Activated CD4-positive, alpha-beta T cell treated with anti-CD3 and anti-CD28 coated beads, Interleukin-2, amount 50 U/mL, for 24 hours (primary cell): Measurements from ENCODE around the gene ALOX15.
"Not testable (repeated sequence)": the region's sequence is repeated elsewhere in the genome, so short reads cannot be mapped to it uniquely, and the experiment has no call there.

Experiments
- DNase-seq, 2 donors: peaks; one replicate each; pipeline ENCODE4 v3.0.0-alpha.2; 2020; ENCODE audit warnings: low read depth in 1 of 2, low spot score in 1 of 2

Gene ALOX15, protein sequence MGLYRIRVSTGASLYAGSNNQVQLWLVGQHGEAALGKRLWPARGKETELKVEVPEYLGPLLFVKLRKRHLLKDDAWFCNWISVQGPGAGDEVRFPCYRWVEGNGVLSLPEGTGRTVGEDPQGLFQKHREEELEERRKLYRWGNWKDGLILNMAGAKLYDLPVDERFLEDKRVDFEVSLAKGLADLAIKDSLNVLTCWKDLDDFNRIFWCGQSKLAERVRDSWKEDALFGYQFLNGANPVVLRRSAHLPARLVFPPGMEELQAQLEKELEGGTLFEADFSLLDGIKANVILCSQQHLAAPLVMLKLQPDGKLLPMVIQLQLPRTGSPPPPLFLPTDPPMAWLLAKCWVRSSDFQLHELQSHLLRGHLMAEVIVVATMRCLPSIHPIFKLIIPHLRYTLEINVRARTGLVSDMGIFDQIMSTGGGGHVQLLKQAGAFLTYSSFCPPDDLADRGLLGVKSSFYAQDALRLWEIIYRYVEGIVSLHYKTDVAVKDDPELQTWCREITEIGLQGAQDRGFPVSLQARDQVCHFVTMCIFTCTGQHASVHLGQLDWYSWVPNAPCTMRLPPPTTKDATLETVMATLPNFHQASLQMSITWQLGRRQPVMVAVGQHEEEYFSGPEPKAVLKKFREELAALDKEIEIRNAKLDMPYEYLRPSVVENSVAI

DNA sequence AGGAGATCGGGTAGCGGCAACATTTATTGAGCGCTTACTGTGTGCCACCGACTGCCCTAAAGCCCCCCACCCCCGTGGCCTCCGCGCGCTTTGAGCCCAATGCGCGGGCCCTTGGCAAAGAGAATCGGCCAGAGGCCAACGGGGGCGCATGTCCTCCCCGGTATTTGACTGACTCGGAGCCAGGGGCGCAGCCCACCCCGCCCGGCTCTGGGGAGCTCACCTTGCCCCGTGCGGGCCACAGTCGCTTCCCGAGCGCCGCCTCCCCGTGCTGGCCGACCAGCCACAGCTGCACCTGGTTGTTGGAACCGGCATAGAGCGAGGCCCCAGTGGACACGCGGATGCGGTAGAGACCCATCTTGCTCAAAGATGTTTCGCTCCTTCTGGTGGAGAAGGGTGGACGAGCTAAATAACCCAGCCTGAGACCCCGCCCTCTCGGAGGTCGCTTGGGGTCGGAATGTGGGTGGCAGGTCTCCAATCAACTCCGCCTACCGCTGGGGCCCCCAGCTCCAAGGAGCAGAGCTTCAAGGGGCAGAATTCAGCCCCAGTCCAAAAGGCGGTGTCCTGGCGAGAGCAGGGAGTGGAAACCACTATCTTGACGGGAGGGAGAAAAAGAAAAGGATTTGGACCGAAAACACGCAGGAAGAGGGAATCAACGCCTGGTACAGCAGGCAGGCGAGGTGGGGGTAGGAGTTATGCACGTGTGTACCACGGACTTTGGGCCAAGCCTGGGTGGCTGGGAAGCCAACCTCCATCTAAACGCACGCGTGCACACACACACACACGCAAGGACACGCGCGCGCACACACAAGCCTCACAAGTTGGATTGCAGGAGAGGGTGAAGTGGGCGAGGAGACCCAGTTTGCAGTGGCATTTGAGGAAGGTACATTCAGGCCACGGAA, at the start of gene ALOX15:
TSS of gene ALOX15 (minus strand) at position 382 of the 899 bp plus-strand sequence. CDS start at position 355, 27 bp downstream.
- no peak for DNase-seq

DNA sequence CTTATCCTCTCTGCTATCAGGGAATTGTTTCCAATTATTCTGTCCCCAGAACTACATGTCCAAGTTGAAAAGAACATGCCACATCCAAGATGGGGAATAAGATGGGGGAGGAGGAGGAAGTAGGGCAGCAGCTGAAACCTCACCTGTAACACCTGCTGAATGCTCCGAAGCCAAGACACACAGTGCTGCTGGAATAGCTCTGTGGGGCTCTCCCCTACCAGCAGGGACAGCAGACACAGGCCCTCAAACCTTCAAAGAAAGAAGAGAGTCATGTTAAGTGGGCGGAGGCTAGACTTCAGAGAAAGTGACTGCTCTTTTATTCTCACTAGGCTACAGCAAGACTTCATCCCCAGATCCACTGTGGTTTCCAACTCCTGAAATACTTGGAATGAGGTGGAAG, 49.3 kb upstream of the ALOX15 start:
- no peak for DNase-seq

DNA sequence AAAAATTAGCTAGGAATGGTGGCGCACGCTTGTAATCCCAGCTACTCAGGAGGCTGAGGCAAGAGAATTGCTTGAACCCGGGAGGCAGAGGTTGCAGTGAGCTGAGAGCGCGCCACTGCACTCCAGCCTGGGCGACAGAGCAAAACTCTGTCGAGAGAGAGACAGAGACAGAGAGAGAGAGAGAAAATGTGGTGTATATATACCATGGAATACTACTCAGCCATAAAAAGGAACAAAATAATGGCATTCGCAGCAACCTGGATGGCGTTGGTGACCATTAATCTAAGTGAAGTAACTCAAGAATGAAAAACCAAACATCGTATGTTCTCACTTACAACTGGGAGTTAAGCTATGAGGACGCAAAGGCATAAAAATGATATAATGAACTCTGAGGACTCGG, 48.4 kb upstream of the ALOX15 start:
- not testable (repeated sequence) for DNase-seq

DNA sequence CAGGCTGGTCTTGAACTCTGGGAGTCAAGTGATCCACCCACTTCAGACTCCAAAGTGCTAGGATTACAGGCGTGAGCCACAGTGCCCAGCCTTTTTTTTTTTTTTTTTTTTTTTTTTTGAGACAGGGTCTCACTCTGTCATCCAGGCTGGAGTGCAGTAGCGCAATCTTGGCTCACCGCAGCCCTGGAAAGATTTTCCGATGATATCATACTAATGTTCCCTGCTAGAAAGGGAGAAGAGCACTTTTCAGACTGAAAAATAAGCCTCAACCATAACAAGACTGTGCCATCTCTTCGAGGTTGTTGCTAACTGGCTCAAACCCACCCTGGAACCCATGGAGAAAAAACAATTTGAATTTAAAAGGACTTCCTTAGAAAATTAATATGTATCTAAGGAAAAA, 42.3 kb upstream of the ALOX15 start:
- not testable (repeated sequence) for DNase-seq

DNA sequence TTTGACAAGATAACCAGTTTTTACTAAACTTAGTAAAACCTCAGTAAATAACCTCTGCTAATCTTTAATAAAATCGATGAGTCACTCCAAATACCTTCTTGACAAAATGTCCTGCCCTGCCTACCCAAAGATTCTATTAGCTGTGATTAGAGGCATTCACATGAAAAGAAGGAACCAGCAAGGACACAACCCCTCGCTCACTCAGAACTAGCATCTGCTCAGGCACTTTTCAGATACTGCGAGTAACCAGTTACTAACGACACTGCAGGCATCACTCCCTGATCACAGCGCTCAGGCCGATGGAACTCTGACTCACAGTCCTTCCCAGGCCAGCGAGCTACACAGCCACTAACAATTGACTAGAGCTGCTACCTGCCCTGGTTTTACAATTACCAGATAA, 38.2 kb upstream of the ALOX15 start:
- no peak for DNase-seq

DNA sequence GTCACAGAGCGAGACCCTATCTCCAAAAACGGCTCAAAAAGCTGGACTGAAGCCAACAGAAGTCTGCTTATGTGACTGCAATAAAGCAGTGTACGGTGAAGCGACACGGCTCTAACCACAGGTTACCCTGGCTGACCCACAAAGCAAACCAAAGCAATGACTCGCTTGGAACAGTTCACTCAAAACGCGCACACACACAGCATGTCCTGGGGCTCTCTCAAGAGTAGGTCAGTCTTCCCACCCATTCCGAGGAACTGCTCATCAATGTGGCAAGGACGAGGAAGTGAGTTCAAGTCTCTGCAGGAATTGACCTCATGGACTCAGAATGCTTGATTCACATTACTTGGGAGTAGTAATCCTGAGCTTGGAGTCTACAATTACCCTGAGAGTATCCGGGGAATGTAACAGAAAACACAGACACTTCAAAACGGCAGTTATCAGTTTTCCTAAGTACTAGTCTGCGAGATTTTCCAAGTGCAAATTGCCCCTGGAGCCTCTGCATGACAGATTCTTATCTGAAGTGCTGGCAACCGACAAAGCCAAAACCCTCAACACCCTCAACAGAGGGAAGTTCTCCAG, 37.1 kb upstream of the ALOX15 start:
- no peak for DNase-seq

DNA sequence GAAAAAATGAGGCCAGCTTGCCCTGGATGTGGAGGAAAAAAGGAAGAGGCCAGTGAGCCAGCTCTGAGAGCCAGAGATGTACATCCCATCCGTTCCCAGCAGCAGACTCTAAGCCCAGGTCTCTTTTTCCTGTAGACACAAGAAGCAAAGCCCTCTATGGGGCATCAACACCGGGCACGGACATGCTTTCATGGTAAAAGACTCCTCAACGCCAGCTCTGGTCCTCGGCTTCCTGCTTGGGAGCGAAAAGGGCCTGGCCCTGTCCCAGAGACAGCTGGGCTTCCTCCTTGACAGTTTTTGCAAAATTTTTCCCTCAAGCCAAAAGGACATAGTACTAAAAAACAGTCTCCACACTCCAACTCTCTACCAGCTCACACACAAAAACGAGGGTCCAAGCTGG, 35.3 kb upstream of the ALOX15 start:
- no peak for DNase-seq

DNA sequence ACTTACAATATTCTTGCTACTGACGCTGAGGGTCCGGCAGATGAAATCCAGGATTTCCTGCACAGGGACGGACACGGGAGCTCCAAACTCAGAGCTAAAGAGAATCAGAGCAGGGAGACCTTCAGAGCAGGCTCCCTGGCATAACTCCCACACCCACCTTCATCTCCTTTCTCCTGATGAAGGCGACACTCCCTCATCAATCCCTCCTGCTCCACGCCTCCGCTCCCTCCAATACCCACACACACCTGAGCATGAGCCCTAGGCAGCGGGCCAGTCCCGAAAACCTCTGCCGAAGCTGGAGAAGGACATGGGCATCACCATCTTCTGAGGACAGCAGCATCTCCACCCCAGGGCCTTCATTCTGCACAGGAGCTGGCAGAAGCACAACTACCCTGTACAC, 34.3 kb upstream of the ALOX15 start:
- no peak for DNase-seq

DNA sequence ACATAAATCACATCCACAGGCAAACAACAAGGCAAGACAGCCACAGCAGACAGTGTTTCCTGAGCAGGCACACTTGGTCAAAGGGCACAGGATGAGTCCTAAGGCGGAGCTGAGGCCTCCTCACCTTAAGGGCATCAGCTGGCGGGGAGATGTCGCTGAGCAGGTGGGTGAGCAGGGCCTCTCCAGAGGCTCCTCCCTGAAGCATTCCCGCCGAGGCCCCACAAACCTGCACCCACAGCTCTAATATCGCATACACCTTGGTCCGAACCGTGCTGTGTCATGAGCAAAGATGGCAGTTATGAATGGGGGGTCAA, 33.2 kb upstream of the ALOX15 start:
- DNase-seq = no peak

DNA sequence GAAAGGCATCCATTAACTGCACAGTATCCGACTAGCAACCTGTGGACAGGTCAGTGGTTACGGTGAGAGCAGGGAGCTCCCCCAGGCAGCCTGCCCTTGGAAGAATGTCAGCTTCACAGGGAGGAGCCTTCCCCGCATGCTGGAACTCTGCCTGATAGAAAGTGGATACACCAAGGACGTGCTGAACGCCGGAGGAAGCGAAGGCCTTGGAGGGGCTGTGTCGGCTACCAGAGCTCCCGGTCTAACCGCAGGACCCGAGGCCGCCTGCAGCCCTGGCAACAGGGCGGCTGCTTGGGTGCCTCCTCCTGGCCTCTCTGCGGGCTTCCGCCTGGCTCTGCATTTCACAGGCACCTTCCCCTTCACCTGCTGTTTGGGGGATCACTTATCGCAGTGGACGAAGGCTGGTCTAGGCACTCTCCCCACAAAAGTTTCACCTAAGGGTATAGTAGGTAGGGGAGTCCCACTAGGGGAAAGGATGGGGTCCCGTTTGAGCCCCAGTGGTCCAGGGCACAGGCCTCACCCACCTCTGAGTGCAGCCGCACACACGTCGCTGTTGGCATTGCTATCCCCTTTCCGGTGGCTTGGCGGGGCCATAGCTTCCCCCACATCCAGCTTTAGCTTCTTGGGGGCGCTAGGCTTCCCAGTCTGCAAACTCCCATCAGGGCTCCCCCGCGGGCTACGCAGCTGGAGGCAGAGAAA, 32.7 kb upstream of the ALOX15 start:
- no peak for DNase-seq

DNA sequence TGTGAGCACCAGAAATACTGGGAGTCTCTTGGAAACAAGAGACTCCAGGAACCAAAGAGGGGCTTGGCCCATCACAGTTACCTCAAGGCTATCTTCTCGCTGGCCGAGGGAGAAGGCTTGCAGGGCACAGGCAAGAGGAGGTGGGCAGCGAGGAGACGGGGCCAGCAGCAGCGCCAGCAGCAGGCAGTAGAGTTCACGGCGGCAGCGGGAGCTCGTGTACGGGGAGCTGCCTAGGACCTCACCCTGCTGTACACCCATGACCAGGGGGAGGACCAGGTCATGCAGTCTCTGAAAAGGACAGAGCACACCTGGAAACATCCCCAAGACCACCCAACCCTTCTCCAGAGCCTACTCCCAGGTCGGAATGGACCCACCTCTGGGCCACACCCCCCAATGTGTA, 31.7 kb upstream of the ALOX15 start:
- no peak for DNase-seq

DNA sequence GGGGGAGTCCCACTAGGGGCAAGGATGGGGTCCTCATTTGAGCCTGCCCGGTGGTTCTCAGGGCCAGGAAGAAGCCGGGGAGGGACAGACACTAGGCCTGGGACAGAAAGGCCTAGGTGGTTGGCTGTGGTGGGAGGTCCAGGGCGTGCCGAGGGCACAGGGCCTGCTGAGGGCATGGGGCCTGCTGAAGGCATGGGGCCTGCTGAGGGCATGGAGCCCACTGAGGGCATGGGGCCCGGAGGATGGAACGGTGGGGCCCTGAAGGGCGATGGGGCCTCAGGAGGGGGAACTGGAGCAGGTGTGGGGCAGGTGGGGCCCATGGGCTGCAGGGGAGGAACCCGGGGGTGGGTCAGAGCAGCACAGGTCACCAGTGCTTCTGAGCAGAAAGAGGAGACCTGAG, 31.3 kb upstream of the ALOX15 start:
- no peak for DNase-seq

DNA sequence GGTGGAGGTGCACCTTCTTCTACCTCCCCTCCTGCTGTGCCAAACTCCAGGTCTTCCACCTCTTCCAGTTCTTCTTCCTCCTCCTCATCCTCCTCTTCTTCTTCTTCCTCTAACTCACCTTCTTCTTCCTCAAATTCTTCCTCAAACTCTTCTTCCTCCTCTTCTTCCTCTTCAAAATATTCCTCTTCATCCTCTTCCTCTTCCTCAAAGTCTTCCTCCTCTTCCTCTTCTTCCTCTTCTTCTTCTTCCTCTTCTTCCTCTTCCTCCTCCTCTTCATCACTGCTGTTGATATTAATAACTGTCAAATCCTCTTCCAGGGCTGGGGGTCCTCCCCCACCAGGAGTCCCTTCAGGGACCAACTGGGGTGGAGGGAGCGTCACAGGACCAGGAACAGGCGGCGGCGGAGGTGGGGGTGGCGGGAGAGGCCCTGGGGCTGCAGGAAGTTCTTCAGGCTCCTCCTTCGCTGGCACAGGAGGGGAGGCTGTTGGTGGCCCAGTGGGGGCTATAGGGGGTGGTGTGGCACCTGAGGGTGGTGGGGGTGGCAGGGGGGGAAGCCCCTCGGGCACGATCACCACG, 30.7 kb upstream of the ALOX15 start:
- DNase-seq = no peak

DNA sequence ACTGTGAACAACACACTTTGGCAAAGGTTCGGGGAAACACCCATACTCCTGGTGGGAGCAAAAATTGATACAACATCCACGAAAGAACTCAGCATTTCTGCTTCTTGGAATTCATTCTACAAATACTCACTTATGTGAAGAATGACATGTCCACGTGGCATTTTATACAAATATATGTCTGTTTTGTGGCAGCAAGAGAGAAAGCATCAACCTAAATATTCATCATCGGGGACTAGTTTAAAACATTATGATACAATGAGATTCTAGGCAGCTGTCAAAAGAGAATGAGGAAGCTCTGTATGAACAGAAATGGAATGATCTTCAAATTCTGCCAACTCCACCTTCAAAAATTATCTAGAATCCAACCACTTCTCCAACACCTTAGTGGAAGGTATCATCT, 25.7 kb upstream of the ALOX15 start:
- no peak for DNase-seq

DNA sequence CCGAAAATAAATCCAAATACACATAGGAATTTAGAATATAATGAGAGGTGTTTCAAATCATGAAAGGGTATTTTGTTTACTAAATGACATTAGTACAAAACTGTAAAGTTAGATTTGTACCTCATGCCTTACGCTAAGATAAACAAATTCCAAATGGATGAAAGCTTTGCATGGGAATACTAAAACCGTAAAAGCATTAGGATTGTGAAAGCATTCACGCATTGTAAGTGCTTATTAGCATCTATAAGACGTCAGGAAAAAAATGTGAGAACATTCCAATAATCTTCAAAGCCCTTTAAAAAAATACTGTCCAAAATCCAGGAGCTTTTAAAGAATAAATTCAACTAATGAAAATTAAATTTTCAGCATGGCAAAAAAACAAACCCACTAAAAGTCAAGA, 24.8 kb upstream of the ALOX15 start:
- DNase-seq = no peak

DNA sequence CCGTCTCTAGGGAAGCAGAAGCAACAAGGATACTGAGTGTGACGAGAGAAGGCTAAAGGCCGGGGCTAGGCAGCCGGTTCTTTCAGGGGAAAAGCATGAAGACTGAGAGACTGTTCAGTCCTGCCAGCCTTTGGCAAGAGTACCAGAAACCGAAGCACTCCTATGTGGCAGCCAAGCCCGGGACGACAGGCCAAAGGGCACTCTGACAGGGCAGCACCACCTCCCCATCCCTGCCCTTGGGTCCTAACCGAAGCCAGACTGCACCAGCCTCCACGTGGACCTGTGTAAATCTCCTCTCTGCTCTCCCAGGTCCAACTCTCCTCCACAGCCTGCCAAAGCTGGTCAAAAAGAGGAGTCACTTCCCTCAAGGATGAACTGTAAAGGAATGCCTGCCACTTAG, 23.5 kb upstream of the ALOX15 start:
- no peak for DNase-seq

DNA sequence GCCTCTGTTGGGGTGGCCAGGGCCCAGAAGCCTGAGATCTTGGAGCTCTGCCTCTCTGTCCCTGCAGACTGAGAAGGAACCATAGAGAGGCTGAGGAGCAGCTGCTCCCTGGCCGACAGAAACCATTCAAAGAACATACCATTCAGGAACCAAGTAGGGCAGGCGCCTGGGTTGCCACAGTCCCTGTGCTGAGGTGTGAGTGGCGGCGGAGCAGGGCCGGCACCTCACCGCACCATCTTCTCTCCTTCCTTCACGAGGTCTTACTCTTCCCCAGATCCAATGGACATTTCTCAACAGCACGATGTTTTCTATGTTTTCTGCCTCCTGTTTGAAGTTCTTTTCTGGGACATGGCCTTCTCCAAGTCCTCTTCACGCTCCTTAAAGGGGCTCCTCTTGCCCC, 22.8 kb upstream of the ALOX15 start:
- no peak for DNase-seq

DNA sequence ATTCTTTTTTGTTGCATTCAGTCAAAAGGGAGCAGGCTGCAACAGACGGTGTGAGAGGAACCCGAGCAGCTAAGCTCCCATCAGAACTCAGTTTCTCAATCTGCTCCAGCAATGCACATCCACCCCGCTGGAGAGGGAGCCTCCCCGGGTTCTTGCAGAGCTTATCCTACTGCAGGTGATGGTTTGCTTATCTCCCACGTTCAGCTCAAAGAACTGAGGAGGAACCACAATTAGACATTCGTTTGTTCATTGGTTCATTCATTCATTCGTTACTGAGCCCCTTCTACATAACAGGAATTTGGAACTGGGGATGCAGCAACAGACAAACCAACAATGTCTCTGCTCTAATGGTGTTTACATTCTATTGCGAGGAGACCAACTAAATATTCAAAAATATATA, 22.2 kb upstream of the ALOX15 start:
- DNase-seq = no peak

DNA sequence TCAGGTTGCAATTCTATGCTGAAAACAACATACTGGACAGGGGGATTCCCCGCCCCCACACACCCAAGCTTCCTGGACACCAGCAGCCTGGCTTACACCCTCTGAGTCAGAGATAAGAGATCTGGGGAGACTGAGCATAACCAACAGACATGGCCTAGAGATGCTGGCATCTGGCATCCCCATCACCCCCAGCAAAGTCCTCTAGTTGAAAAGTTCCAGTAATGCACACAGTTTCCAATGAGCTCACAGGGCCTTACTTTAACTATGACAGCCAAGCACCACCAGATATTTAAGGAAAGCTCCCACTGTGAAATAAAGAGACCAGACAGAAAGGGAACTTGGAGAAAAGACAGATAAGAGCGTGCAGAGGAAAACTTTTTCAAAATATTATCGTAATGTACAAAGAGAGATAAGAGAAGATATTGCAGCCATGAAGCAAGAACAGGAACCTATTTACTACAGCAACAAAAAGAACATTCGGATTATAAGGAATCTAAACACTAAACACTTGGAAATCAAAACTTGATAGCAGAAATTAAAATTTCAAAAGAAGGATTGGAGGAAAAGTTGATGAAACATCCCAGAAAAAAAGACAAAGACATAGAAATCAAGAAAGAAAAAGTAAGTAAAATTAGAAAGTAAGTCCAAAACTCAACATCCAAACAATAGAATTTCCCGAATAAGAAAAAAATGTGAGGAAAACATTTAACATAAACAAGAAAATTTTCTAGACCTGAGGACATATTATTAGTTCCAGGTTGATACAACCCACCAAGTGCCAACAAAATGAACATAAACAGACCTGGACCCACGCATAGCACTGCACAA, 17.2 kb upstream of the ALOX15 start:
- no peak for DNase-seq

DNA sequence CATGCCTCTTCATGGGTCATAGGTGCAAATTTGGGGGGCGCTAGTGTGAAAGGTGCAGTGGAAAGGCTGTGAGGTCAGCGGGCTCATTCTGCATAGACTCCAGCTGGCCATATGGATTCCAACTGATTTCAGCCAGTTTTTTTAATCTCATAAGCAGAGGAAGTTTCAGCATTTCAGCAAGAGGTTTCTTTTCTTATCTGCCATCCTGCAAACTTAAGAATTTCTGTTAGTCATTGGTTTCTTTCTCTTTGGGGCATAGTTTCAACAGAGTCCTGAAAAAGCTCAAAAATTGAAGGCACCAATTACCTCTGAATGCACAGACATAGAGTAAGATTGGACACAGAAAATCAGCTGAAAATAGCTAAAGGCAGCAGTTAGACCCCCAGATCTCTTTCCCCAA, 16.2 kb upstream of the ALOX15 start:
- no peak for DNase-seq
